OCI-LY1 (cell line): ENCODE results near the gene LRP1.
"Not testable (repeated sequence)": the region's sequence is repeated elsewhere in the genome, so short reads cannot be mapped to it uniquely, and the experiment has no call there.

Experiments
- H2AFZ ChIP-seq: fragments of 200-600 bp; sonication (generic), shearing (Covaris generic); 2 replicates; pipeline ENCODE4 v1.6.0; 2014; ENCODE audit warnings: antibody characterized with exemption, mild to moderate bottlenecking, low read length
- H3F3A ChIP-seq: fragments of 200-600 bp; sonication (generic), shearing (Covaris generic); 2 replicates; pipeline ENCODE4 v1.6.0; 2014; ENCODE audit warnings: mild to moderate bottlenecking, antibody characterized with exemption, low read length, moderate library complexity; ENCODE audit not compliant: insufficient read depth
- H3K27ac ChIP-seq: fragments of 200-600 bp; sonication (generic); 2 replicates; pipeline ENCODE4 v1.5.1; 2014; ENCODE audit warnings: low read length, mixed run types, mild to moderate bottlenecking, low read depth; ENCODE audit not compliant: poor library complexity, severe bottlenecking
- H3K27me3 ChIP-seq: fragments of 200-600 bp; sonication (generic); 2 replicates; pipeline ENCODE4 v1.6.0; 2014; ENCODE audit warnings: antibody characterized with exemption, mild to moderate bottlenecking, low read length, moderate library complexity; ENCODE audit not compliant: insufficient read depth
- H3K36me3 ChIP-seq: fragments of 200-600 bp; sonication (generic); 2 replicates; pipeline ENCODE4 v1.6.1; 2014; ENCODE audit warnings: mild to moderate bottlenecking, antibody characterized with exemption, low read length, moderate library complexity, mixed read lengths; ENCODE audit not compliant: insufficient read depth
- H3K4me1 ChIP-seq: fragments of 200-600 bp; sonication (generic); 2 replicates; pipeline ENCODE4 v1.5.1; 2014; ENCODE audit warnings: mild to moderate bottlenecking, low read length, moderate library complexity; ENCODE audit not compliant: insufficient read depth, severe bottlenecking
- H3K4me2 ChIP-seq: fragments of 200-600 bp; sonication (generic), shearing (Covaris generic); 2 replicates; pipeline ENCODE4 v1.6.1; 2014; ENCODE audit warnings: low read length
- H3K4me3 ChIP-seq: fragments of 200-600 bp; sonication (generic); 2 replicates; pipeline ENCODE4 v1.5.1; 2014; ENCODE audit warnings: low read length, low read depth, mild to moderate bottlenecking, mixed read lengths; ENCODE audit not compliant: poor library complexity, severe bottlenecking
- H3K79me2 ChIP-seq: fragments of 200-600 bp; shearing (Covaris generic); 2 replicates; pipeline ENCODE4 v1.6.1; 2016; ENCODE audit warnings: mixed run types, low read length, mixed read lengths; ENCODE audit not compliant: insufficient read depth
- H3K9ac ChIP-seq: fragments of 200-600 bp; sonication (generic), shearing (Covaris generic); 2 replicates; pipeline ENCODE4 v1.6.1; 2014; ENCODE audit warnings: mild to moderate bottlenecking, low read length, mixed read lengths
- H3K9me2 ChIP-seq: fragments of 200-600 bp; sonication (generic), shearing (Covaris generic); 2 replicates; pipeline ENCODE4 v1.6.1; 2014; ENCODE audit warnings: low read depth, mild to moderate bottlenecking, low read length, mixed read lengths
- H3K9me3 ChIP-seq: fragments of 200-600 bp; shearing (Covaris generic); 2 replicates; pipeline ENCODE4 v1.6.1; 2014; ENCODE audit warnings: low read length, mixed read lengths
- H4K20me1 ChIP-seq: fragments of 200-600 bp; sonication (generic), shearing (Covaris generic); 2 replicates; pipeline ENCODE4 v1.6.0; 2016; ENCODE audit warnings: mild to moderate bottlenecking, low read length; ENCODE audit not compliant: insufficient read depth
- CTCF ChIP-seq: fragments of 200-600 bp; sonication (generic), shearing (Covaris generic); IDR thresholded peaks from 2 replicates; pipeline ENCODE4 v1.5.1; 2017; ENCODE audit warnings: mild to moderate bottlenecking, antibody characterized with exemption, low read length, moderate library complexity, mixed read lengths
- EZH2 ChIP-seq: fragments of 200-600 bp; sonication (generic), shearing (Covaris generic); IDR thresholded peaks from 2 replicates; pipeline ENCODE4 v1.8.0; 2017; ENCODE audit warnings: borderline replicate concordance, mixed run types, mild to moderate bottlenecking, antibody characterized with exemption, low read length, moderate library complexity, mixed read lengths

Gene LRP1

DNA sequence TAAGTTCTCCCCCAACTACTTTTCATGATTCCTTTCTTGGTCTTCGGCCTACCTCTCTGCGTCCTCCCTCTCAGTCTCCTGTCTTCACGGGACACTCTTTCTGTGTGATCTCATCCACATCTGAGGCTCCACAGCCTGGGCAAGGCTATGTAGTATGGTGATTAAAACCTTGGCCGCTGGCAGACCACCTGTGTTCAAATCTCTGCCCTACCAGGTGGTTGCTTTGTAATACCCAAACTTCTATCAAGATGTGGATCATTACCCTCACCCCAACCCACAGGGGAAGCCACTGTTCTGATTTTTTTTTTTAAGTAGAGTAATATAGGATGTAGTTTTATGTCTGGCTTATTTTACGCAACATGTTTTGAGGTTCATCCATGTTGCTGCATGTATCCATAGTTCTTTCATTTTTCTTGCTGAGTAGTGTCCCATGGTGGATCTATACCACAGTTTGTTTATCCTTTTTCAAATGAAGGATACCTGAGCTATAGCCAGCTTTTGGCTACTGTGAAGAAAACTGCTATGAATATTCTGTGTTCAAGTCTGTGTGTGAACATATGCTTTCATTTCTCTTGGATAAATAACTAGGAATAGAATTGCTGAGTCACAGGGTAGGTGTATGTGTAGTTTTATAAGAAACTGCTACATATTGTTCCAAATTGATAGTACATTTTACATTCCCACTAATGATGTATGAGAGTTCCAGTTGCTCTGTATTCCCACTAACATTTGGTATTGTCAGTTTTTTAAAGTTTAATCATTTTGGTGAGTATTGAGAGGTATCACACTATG, 8.8 kb upstream of the LRP1 start:
- H3K27ac ChIP-seq = no peak overlapping the region
- no peak overlapping the region for H2AFZ ChIP-seq
- H3K27me3 ChIP-seq = peaks cover 14% of the 10 kb centered on the region; the same call in 1 of the 2 replicates
- TF ChIP-seq CTCF = no peak
- TF ChIP-seq EZH2 = no peak
- no peaks in the 10 kb centered on the region for H3K9me2 ChIP-seq
- H4K20me1 ChIP-seq = no peaks in the 10 kb centered on the region
- H3K4me2 ChIP-seq = no peak overlapping the region
- no peaks in the 10 kb centered on the region for H3F3A ChIP-seq
- H3K36me3 ChIP-seq = peaks cover 6% of the 10 kb centered on the region; the same call in 1 of the 2 replicates
- H3K4me1 ChIP-seq = no peaks in the 10 kb centered on the region
- no peak overlapping the region for H3K4me3 ChIP-seq
- H3K9ac ChIP-seq = no peak overlapping the region
- peaks cover 3% of the 10 kb centered on the region; the same call in 1 of the 2 replicates for H3K9me3 ChIP-seq
- no peaks in the 10 kb centered on the region for H3K79me2 ChIP-seq

- not testable (repeated sequence) for H3K9me3 ChIP-seq, H3K9ac ChIP-seq, H3K36me3 ChIP-seq, H4K20me1 ChIP-seq, H2AFZ ChIP-seq, H3K4me3 ChIP-seq, H3K4me1 ChIP-seq, H3K4me2 ChIP-seq, H3F3A ChIP-seq, H3K9me2 ChIP-seq, H3K79me2 ChIP-seq, H3K27ac ChIP-seq
- peaks cover 14% of the 10 kb centered on the region; the same call in 1 of the 2 replicates for H3K27me3 ChIP-seq
Observed at GRCh38 chr12:57120718-57121117, 7.6 kb upstream of the LRP1 start.

- H3K9me3 ChIP-seq = peaks cover 3% of the 10 kb centered on the region; the same call in 1 of the 2 replicates
- H3K9ac ChIP-seq = no peak overlapping the region
Observed at GRCh38 chr12:57123813-57124212, 4.5 kb upstream of the LRP1 start.

More at GRCh38 chr12:57123813-57124212, 4.5 kb upstream of the LRP1 start:
- peaks cover 21% of the 10 kb centered on the region; the same call in 1 of the 2 replicates for H3K27me3 ChIP-seq
- H3K9me2 ChIP-seq = no peaks in the 10 kb centered on the region
- TF ChIP-seq EZH2 = no peak
- TF ChIP-seq CTCF = no peak
- peaks cover 6% of the 10 kb centered on the region; the same call in 1 of the 2 replicates for H3K36me3 ChIP-seq
- no peak overlapping the region for H3K27ac ChIP-seq
- no peaks in the 10 kb centered on the region for H3F3A ChIP-seq
- no peak overlapping the region for H3K4me2 ChIP-seq
- H3K4me3 ChIP-seq = no peak overlapping the region
- no peaks in the 10 kb centered on the region for H4K20me1 ChIP-seq
- H3K79me2 ChIP-seq = no peaks in the 10 kb centered on the region
- no peak overlapping the region for H2AFZ ChIP-seq
- H3K4me1 ChIP-seq = peaks cover 12% of the 10 kb centered on the region
